Neuron (in vitro differentiated cells): ENCODE results near the gene ARNT2.

ENCODE experiments used
- H2AFZ ChIP-seq: one replicate; pipeline ENCODE4 v1.6.1; 2013; ENCODE audit warnings: low read depth, mild to moderate bottlenecking, inconsistent platforms, low read length, moderate library complexity
- H3K27me3 ChIP-seq: one replicate; pipeline ENCODE4 v1.6.1; 2013; ENCODE audit warnings: low read length; ENCODE audit not compliant: insufficient read depth
- H3K36me3 ChIP-seq: one replicate; pipeline ENCODE4 v1.6.1; 2013; ENCODE audit warnings: low read length; ENCODE audit not compliant: insufficient read depth
- H3K4me1 ChIP-seq: one replicate; pipeline ENCODE4 v1.6.1; 2013; ENCODE audit warnings: low read length; ENCODE audit not compliant: insufficient read depth
- H3K4me3 ChIP-seq: 2 replicates; pipeline ENCODE4 v1.5.1; 2013; ENCODE audit warnings: mild to moderate bottlenecking, low read length, moderate library complexity
- H3K9me3 ChIP-seq: one replicate; pipeline ENCODE4 v1.6.1; 2013; ENCODE audit warnings: low read length

ARNT2 gene

GRCh38 chr15:80619680-80620079 lies 215.5 kb downstream of the ARNT2 start:
- Histone ChIP-seq H3K4me1 (no peaks in the 10 kb centered on the region), H2AFZ (no peak overlapping the region), H3K4me3 (no peak overlapping the region), H3K9me3 (peaks cover 2% of the 10 kb centered on the region), H3K36me3 (no peaks in the 10 kb centered on the region), H3K27me3 (no peaks in the 10 kb centered on the region)

GRCh38 chr15:80620141-80620540 lies 216.0 kb downstream of the ARNT2 start:
- Histone ChIP-seq H3K4me3 (no peak overlapping the region), H3K36me3 (no peaks in the 10 kb centered on the region), H3K4me1 (no peaks in the 10 kb centered on the region), H2AFZ (no peak overlapping the region), H3K27me3 (no peaks in the 10 kb centered on the region), H3K9me3 (peaks cover 2% of the 10 kb centered on the region)

DNA sequence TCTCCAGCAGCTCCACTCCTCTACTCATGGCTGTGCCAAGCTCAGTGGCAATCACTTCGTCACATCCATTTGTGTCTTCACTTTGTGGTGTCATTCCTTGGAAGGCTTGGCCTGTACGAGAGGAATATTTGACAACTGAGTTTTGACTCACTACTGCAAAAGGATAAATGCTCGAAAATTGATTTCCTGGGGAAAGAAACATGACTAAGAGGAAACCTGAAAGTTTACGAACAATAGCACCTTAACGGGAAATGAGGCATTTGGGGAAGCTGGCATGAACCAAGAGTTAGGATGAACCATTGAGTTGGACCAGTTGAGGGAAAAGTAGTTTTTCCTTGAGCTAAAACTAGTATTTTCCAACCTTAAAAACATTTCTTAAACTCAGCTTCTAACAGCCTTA lies 216.7 kb downstream of the ARNT2 start:
- H3K36me3 ChIP-seq, result no peaks in the 10 kb centered on the region
- no peak overlapping the region for H2AFZ ChIP-seq
- H3K4me3 ChIP-seq, result no peak overlapping the region
- H3K4me1 ChIP-seq, result no peaks in the 10 kb centered on the region
- no peaks in the 10 kb centered on the region for H3K27me3 ChIP-seq
- H3K9me3 ChIP-seq, result peaks cover 2% of the 10 kb centered on the region

DNA sequence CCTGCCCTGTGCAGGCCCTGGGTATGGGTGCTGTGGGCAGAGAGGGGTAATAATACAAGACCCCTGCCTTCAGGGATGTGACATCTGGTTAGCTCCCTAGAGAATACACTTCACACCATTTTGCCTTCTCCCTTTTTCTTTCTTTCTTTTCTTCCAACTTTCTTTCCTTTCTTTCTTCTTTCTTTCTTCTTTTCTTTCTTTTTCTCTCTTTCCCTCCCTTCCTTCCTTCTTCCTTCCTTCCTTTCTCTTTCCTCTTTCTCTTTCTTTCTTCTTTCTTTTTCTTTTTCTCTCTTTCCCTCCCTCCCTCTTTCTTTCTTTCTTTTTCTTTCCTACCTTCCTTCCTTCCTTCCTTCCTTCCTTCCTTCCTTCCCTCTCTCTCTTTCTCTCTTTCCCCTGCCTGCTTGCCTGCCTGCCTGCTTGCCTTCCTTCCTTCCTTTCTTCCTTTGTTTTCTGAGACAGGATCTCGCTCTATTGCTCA lies 222.5 kb downstream of the ARNT2 start:
- no peak overlapping the region for H3K4me3 ChIP-seq
- peaks cover 2% of the 10 kb centered on the region for H3K9me3 ChIP-seq
- H3K27me3 ChIP-seq, result no peaks in the 10 kb centered on the region
- no peaks in the 10 kb centered on the region for H3K36me3 ChIP-seq
- peaks cover 3% of the 10 kb centered on the region for H3K4me1 ChIP-seq
- no peak overlapping the region for H2AFZ ChIP-seq

GRCh38 chr15:80629355-80629754 lies 225.2 kb downstream of the ARNT2 start:
- H3K27me3 ChIP-seq, result peaks cover 5% of the 10 kb centered on the region
- peaks cover 3% of the 10 kb centered on the region for H3K4me1 ChIP-seq
- no peaks in the 10 kb centered on the region for H3K9me3 ChIP-seq
- H3K36me3 ChIP-seq, result no peaks in the 10 kb centered on the region
- no peak overlapping the region for H2AFZ ChIP-seq
- no peak overlapping the region for H3K4me3 ChIP-seq

DNA sequence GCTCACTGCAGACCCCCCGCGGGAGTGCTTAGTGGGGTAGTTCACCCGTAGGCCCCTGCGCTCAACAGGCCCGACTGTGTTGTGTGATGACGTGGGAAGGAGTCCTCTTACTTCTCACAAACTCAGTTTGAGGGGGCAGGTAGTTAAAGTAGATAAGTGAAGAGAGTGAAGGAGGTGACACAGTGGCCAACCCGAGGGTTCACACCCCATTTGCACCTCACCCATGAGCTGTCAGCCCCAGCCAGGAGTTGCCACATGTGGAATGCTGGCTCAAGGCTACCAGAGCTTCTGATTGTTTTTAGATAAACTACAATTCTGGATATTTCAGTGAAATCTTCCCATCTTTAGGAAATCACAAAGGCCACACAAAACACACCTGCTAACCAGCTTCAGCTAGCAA lies 226.8 kb downstream of the ARNT2 start:
- Histone ChIP-seq H3K4me3 (no peak overlapping the region), H3K27me3 (peaks cover 5% of the 10 kb centered on the region), H2AFZ (no peak overlapping the region), H3K9me3 (no peaks in the 10 kb centered on the region), H3K4me1 (peaks cover 3% of the 10 kb centered on the region), H3K36me3 (no peaks in the 10 kb centered on the region)

DNA sequence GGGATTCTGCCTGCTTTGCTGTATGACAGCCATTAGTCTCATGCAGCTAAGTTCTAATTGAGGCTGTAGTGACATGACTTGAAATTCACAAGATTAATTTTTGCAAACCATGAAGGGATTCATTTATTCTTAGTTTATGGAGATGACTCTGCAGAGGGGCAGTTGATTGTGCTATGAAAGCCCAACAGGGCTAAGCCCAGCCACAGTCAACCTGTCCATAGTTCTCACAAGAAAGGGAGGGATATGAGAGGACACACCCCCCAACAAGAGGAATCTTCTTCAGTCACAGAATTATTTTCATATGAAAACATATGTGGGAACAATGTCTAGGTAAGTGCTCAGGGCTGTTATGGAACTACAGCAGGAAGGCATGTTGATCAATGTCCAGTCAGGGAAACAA lies 229.0 kb downstream of the ARNT2 start:
- no peaks in the 10 kb centered on the region for H3K9me3 ChIP-seq
- H3K4me1 ChIP-seq, result peaks cover 3% of the 10 kb centered on the region
- H3K4me3 ChIP-seq, result no peak overlapping the region
- no peak overlapping the region for H2AFZ ChIP-seq
- no peaks in the 10 kb centered on the region for H3K36me3 ChIP-seq
- peaks cover 5% of the 10 kb centered on the region for H3K27me3 ChIP-seq

DNA sequence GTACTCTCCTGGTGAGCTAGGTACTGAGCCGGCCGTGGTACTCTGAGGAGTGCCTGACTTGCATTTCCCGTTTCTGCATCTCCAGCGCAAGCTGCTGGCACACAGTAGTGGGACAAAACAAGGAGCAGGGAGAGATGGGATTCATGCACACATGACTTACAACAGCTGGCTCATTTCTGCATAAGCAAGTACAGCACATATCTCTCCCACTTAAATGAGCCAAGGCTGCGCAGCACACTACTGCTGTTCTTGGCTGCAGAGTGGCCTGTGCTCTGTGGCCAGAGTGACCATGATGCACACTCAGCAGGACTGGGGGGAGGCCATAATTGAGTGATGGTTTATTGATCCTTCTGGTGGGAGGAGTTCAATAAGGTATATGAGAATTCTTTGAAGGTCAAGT lies 231.8 kb downstream of the ARNT2 start:
- Histone ChIP-seq H3K36me3 (no peaks in the 10 kb centered on the region), H3K4me3 (no peak overlapping the region), H3K4me1 (no peaks in the 10 kb centered on the region), H3K9me3 (peaks cover 2% of the 10 kb centered on the region), H2AFZ (no peak overlapping the region), H3K27me3 (peaks cover 5% of the 10 kb centered on the region)

- peaks cover 5% of the 10 kb centered on the region for H3K27me3 ChIP-seq
- no peak overlapping the region for H2AFZ ChIP-seq
- peaks cover 3% of the 10 kb centered on the region for H3K9me3 ChIP-seq
- H3K4me3 ChIP-seq, result no peak overlapping the region
- no peaks in the 10 kb centered on the region for H3K36me3 ChIP-seq
- H3K4me1 ChIP-seq, result no peaks in the 10 kb centered on the region
Observed at GRCh38 chr15:80636675-80637074, 232.5 kb downstream of the ARNT2 start.

DNA sequence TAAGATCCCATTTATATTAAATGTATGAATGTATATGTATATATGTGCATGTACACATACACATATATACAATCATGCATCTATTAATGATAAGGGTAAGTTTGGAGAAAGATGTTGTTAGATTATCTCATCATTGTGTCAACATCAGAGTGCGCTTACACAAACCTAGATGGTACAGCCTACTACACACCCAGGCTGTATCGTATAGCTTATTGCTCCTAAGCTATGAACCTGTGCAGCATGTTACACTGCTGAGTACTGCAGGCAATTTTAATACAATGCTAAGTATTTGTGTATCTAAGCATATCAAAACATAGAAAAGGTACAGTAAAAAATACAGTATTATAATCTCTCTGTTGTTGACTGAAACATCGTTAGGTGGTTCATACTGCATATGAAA lies 233.6 kb downstream of the ARNT2 start:
- H2AFZ ChIP-seq, result no peak overlapping the region
- H3K27me3 ChIP-seq, result peaks cover 5% of the 10 kb centered on the region
- peaks cover 3% of the 10 kb centered on the region for H3K9me3 ChIP-seq
- no peak overlapping the region for H3K4me3 ChIP-seq
- H3K36me3 ChIP-seq, result no peaks in the 10 kb centered on the region
- H3K4me1 ChIP-seq, result no peaks in the 10 kb centered on the region

- Histone ChIP-seq H3K27me3 (peaks cover 5% of the 10 kb centered on the region), H3K4me1 (no peaks in the 10 kb centered on the region), H3K9me3 (peaks cover 3% of the 10 kb centered on the region), H3K36me3 (no peaks in the 10 kb centered on the region), H2AFZ (no peak overlapping the region), H3K4me3 (no peak overlapping the region)
Observed at GRCh38 chr15:80638553-80639167, 234.5 kb downstream of the ARNT2 start.

- H3K4me3 ChIP-seq, result no peak overlapping the region
- no peak overlapping the region for H2AFZ ChIP-seq
- no peaks in the 10 kb centered on the region for H3K4me1 ChIP-seq
- peaks cover 3% of the 10 kb centered on the region for H3K9me3 ChIP-seq
- peaks cover under 1% of the 10 kb centered on the region for H3K27me3 ChIP-seq
- H3K36me3 ChIP-seq, result no peaks in the 10 kb centered on the region
Observed at GRCh38 chr15:80639168-80639555, 235.0 kb downstream of the ARNT2 start.

GRCh38 chr15:80640531-80641121 lies 236.4 kb downstream of the ARNT2 start:
- Histone ChIP-seq H3K9me3 (peaks cover 3% of the 10 kb centered on the region), H2AFZ (no peak overlapping the region), H3K36me3 (no peaks in the 10 kb centered on the region), H3K27me3 (no peaks in the 10 kb centered on the region), H3K4me1 (no peaks in the 10 kb centered on the region), H3K4me3 (no peak overlapping the region)

DNA sequence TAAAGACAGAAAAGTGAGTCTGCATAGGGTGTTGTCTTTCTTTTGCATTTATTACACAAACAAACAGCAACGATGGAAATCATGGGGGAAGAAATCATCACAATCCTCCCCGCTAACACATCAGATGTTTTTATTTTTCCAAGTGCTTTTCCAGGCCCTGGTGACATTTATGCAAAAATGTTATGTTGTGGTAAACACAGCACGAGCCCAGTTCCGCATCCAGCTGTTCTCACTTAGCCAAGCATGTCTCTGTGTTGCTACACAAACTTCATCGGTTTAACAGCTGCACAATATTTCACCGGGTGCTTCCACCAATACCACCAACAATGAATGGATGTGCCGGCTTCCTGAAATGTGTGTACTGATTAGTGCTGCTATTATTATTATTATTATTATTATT lies 237.2 kb downstream of the ARNT2 start:
- Histone ChIP-seq H2AFZ (no peak overlapping the region), H3K36me3 (no peaks in the 10 kb centered on the region), H3K27me3 (no peaks in the 10 kb centered on the region), H3K4me3 (no peak overlapping the region), H3K4me1 (no peaks in the 10 kb centered on the region), H3K9me3 (peaks cover 4% of the 10 kb centered on the region)
